PC-9 (cell line): ENCODE measurements around the gene RPL41. TPM values are rescaled to one million over a fixed set of nuclear protein-coding genes. Genes with fewer than 3 reads are reported as not detected.
"Not testable (repeated sequence)": the region's sequence is repeated elsewhere in the genome, so short reads cannot be mapped to it uniquely, and the experiment has no call there.

Experiments
- BruUV-seq: library from RNA; stranded (reverse); fragments of 400-500 nt; replicated peaks from 2 replicates; lab custom pipeline; 2021; lab: Mats Ljungman, UMichigan
- CTCF ChIA-PET: fragments of 300-600 bp; sonication (Branson Sonifier 250); formaldehyde crosslinking; loops from one replicate; lab custom pipeline; 2022; ENCODE audit warnings: antibody characterized with exemption; lab: Charles Lee
- POLR2A ChIA-PET: fragments of 300-600 bp; sonication (Branson Sonifier 250); formaldehyde crosslinking; loops from one replicate; lab custom pipeline; 2022; ENCODE audit warnings: antibody characterized with exemption; ENCODE audit not compliant: unreplicated experiment; lab: Charles Lee
- DNase-seq, 2 experiments: peaks; one replicate each; pipeline versions ENCODE4 v3.0.0 to v3.0.0-alpha.2; 2015 to 2022; ENCODE audit warnings: mixed read lengths in 1 of 2
- H2AFZ ChIP-seq: fragments of 200-600 bp; sonication (generic); 2 replicates; pipeline ENCODE4 v1.8.1; 2017; ENCODE audit warnings: antibody characterized with exemption
- H3F3A ChIP-seq: fragments of 200-600 bp; sonication (generic); 2 replicates; pipeline ENCODE4 v1.8.1; 2017; ENCODE audit warnings: antibody characterized with exemption, mild to moderate bottlenecking, low read depth; ENCODE audit not compliant: insufficient read depth
- H3K27ac ChIP-seq: fragments of 200-600 bp; sonication (generic); 2 replicates; pipeline ENCODE4 v1.6.1; 2016; ENCODE audit warnings: mixed run types
- H3K27me3 ChIP-seq: fragments of 200-600 bp; sonication (generic); 2 replicates; pipeline ENCODE4 v1.6.1; 2016; ENCODE audit warnings: low read depth, mixed run types; ENCODE audit not compliant: insufficient read depth
- H3K36me3 ChIP-seq: fragments of 200-600 bp; sonication (generic); 2 replicates; pipeline ENCODE4 v1.6.1; 2016; ENCODE audit warnings: low read depth, mixed run types
- H3K4me1 ChIP-seq: fragments of 200-600 bp; sonication (generic); replicated peaks from 2 replicates; pipeline ENCODE4 v1.6.1; 2016; ENCODE audit warnings: mixed run types; ENCODE audit not compliant: insufficient read depth
- H3K4me2 ChIP-seq: fragments of 200-600 bp; sonication (generic); 2 replicates; pipeline ENCODE4 v1.6.1; 2017; ENCODE audit warnings: mixed run types
- H3K4me3 ChIP-seq: fragments of 200-600 bp; sonication (generic); 2 replicates; pipeline ENCODE4 v1.6.1; 2016; ENCODE audit warnings: mixed run types
- H3K79me2 ChIP-seq: fragments of 200-600 bp; sonication (generic); 2 replicates; pipeline ENCODE4 v1.6.1; 2017; ENCODE audit warnings: low read depth, mixed run types
- H3K9me2 ChIP-seq: fragments of 200-600 bp; sonication (generic); 2 replicates; pipeline ENCODE4 v1.8.1; 2017; ENCODE audit warnings: mild to moderate bottlenecking; ENCODE audit not compliant: insufficient read depth
- H3K9me3 ChIP-seq: fragments of 200-600 bp; sonication (generic); 2 replicates; pipeline ENCODE4 v1.8.1; 2016; ENCODE audit warnings: low read depth; ENCODE audit not compliant: insufficient read depth
- H4K20me1 ChIP-seq: fragments of 200-600 bp; sonication (generic); 2 replicates; pipeline ENCODE4 v1.8.1; 2017; ENCODE audit not compliant: insufficient read depth
- EZH2 ChIP-seq: fragments of 200-600 bp; sonication (generic); IDR thresholded peaks from 2 replicates; pipeline ENCODE4 v1.8.0; 2017; ENCODE audit warnings: antibody characterized with exemption, low read depth
- intact Hi-C: fragments of 100-400 bp; cut with micrococcal nuclease; formaldehyde crosslinking; loops from one replicate; pipeline ENCODE4 v1.10.0; 2022; ENCODE audit not compliant: unreplicated experiment
- total RNA-seq: library from RNA; stranded (reverse); gene quantifications from 2 replicates; pipeline ENCODE4 v1.2.3, GENCODE V29; 2021
- TF ChIP-seq, protein P1 (sequence below): fragments of 200-600 bp; sonication (generic); conservative IDR thresholded peaks from 2 replicates; pipeline ENCODE4 v1.6.1; 2017; ENCODE audit warnings: mixed run types, antibody characterized with exemption, mild to moderate bottlenecking, moderate library complexity

RPL41 gene
- total RNA-seq, 1 experiment from 2014 or later, result 3,423 TPM

DNA sequence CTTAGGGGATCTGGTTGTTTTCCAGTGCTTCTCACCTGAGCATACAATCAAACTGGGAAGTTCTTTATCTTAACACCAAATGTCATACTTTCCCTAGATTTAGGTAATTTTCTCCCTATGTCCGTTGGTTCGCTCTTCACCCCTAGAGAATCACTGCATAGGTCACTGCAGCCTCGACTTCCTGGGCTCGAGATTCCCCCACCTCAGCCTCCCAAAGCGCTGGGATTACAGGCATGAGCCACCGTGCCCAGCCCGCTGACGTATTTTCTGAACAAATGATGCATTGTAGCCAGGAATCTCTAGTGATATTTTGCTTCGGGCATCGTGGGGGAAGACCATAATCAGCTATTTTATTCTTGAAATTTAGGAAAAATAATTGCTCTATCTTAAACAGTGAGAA lies 1.1 kb upstream of the RPL41 start:
- no peak for TF ChIP-seq EZH2
- Histone ChIP-seq H3K27ac (peak overlapping the region; percentile 96), H3K9me2 (no peaks in the 10 kb centered on the region), H3K79me2 (peaks cover 19% of the 10 kb centered on the region), H3K9me3 (no peaks in the 10 kb centered on the region), H3K27me3 (no peaks in the 10 kb centered on the region), H3K4me1 (peaks cover 24% of the 10 kb centered on the region), H3K36me3 (peaks cover 21% of the 10 kb centered on the region), H3F3A (peaks cover 74% of the 10 kb centered on the region), H3K4me3 (peak overlapping the region; percentile 98), H4K20me1 (no peaks in the 10 kb centered on the region), H3K4me2 (peak overlapping the region; percentile 89), H2AFZ (peak overlapping the region; percentile 85)
- ChIA-PET CTCF (interaction anchor here (0.5 kb wide), 1 partner anchor 71 kb away, joined by 4 read pairs; no protein-coding TSS in a partner anchor), POLR2A (interaction anchor here (0.6 to 0.7 kb wide), 2 partner anchors 184 to 187 kb away, joined by 4 to 8 read pairs; no protein-coding TSS in a partner anchor)
- BruUV-seq, result no TSS peak
- intact Hi-C loops, result loop anchor here (5.0 kb wide), 3 partner anchors 42 to 892 kb away; partner anchors contain the start of genes MYL6, RAB5B and ZBTB39
- no peak for DNase-seq

GRCh38 chr12:56117082-56117706 lies 761 bp downstream of the RPL41 start:
- H3K36me3 ChIP-seq, H3K9me3 ChIP-seq, DNase-seq, H2AFZ ChIP-seq, H3K9me2 ChIP-seq, H4K20me1 ChIP-seq, H3K27me3 ChIP-seq: not testable (repeated sequence)
- Histone ChIP-seq H3K79me2 (peaks cover 19% of the 10 kb centered on the region), H3F3A (peaks cover 58% of the 10 kb centered on the region), H3K27ac (peak overlapping the region; percentile 96), H3K4me1 (peaks cover 26% of the 10 kb centered on the region), H3K4me2 (peak overlapping the region; percentile 89), H3K4me3 (peak overlapping the region; percentile 98)
- TSS peak; percentile 93 for BruUV-seq
- POLR2A ChIA-PET, result interaction anchor here (0.6 to 1.0 kb wide), 3 partner anchors 13 to 68 kb away, joined by 3 to 9 read pairs (median 4); no protein-coding TSS in a partner anchor
- intact Hi-C loops, result loop anchor here (2.0 to 5.0 kb wide), 4 partner anchors 40 to 890 kb away; partner anchors contain the start of genes MYL6, RAB5B, RPS26 and ZBTB39
- CTCF ChIA-PET, result interaction anchor here (0.6 to 1.6 kb wide), 3 partner anchors 12 to 379 kb away, joined by 3 to 13 read pairs (median 3); partner anchors contain the start of gene PA2G4

DNA sequence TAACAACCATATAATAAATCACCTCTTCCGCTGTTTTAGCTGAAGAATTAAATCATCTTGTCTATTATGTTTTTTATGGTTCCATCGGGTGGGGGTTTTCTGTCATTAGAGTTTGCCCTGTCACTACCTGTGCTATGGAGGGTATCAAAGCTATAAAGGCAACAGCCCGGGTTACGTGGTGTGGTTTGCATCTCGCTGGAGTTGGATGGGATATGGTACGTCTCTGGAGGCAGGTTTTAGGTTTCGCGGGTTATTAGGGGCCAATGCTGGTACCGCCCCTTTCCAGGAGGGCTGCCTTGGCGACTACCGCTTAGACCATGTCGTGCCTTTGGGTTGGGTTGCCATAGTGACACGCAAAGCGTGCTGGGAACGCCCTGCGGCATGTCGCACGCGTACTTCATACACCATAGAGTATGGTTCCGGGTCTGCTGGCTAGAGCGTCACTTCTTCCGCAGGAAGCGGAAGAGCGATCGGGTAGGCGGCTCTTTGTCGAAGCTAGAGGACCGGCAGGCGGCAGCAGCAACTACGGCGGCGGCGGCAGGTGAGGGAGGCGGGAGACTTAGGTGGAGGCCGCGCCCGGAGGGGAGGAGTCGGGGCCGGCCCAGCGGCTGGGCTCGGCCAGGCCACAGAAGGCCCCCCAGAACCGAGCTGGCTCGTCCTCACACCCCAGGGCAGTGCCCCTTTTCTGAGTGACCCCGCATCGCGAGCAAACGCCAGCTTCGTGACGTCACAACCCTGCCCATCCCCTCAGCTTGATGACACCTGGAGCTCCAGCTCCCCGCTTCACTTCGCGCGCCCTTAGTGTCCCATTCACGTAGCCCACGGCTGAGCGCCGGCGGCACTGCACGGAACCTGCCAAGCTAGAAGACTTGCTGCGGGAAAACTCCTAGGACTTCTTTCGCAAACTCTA lies 1.6 kb downstream of the RPL41 start, which contains the start of gene ZC3H10:
Gene ZC3H10 (plus strand): TSS at position 489 of the 910 bp plus-strand sequence. CDS start 2,297 bp downstream, outside the sequence.
- Histone ChIP-seq H2AFZ (peak within 1 kb of the TSS; percentile 71), H3K4me3 (peak within 1 kb of the TSS; percentile 98), H3K4me2 (peak within 1 kb of the TSS; percentile 91), H3K79me2 (peaks cover 19% of the 10 kb centered on the region), H3K27me3 (no peaks in the 10 kb centered on the region), H3K9me3 (no peaks in the 10 kb centered on the region), H3F3A (peaks cover 51% of the 10 kb centered on the region), H3K9me2 (no peaks in the 10 kb centered on the region), H3K36me3 (peaks cover 10% of the 10 kb centered on the region; the same call in 1 of the 2 replicates), H3K4me1 (peaks cover 26% of the 10 kb centered on the region), H4K20me1 (no peaks in the 10 kb centered on the region), H3K27ac (peak within 1 kb of the TSS; percentile 96)
- TF ChIP-seq EZH2, result no peak
- TF ChIP-seq, protein P1, sequence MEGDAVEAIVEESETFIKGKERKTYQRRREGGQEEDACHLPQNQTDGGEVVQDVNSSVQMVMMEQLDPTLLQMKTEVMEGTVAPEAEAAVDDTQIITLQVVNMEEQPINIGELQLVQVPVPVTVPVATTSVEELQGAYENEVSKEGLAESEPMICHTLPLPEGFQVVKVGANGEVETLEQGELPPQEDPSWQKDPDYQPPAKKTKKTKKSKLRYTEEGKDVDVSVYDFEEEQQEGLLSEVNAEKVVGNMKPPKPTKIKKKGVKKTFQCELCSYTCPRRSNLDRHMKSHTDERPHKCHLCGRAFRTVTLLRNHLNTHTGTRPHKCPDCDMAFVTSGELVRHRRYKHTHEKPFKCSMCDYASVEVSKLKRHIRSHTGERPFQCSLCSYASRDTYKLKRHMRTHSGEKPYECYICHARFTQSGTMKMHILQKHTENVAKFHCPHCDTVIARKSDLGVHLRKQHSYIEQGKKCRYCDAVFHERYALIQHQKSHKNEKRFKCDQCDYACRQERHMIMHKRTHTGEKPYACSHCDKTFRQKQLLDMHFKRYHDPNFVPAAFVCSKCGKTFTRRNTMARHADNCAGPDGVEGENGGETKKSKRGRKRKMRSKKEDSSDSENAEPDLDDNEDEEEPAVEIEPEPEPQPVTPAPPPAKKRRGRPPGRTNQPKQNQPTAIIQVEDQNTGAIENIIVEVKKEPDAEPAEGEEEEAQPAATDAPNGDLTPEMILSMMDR, result peak; percentile 29; the same call in 1 of the 2 replicates
- CTCF ChIA-PET, result interaction anchor here (0.6 to 1.7 kb wide), 9 partner anchors 13 to 993 kb away, joined by 3 to 15 read pairs (median 5); partner anchors contain the start of genes PA2G4, SMARCC2 and STAT6
- no TSS peak for BruUV-seq
- POLR2A ChIA-PET, result interaction anchor here (0.6 to 1.0 kb wide), 9 partner anchors 11 to 903 kb away, joined by 3 to 16 read pairs (median 4); partner anchors contain the start of genes RAB5B and RBMS2
- intact Hi-C loops, result loop anchor here (1.0 to 5.0 kb wide), 9 partner anchors 14 to 889 kb away; partner anchors contain the start of genes COQ10A, MYL6, PA2G4 and RAB5B
- DNase-seq, result peak; percentile 99
